Vagina (tissue), 2 donors: ENCODE results near the gene CENPX. TPM values are rescaled to one million over a fixed set of nuclear protein-coding genes. Genes with fewer than 3 reads are reported as not detected.

Source experiments
- DNase-seq, 2 donors: peaks; one replicate each; pipeline ENCODE4 v3.0.0-alpha.2; 2017; ENCODE audit errors: extremely low spot score in 2 of 2
- H3K27ac ChIP-seq: fragments of 200-600 bp; sonication (generic); one replicate; pipeline ENCODE4 v1.5.1; 2019
- H3K27me3 ChIP-seq: fragments of 200-600 bp; sonication (generic); one replicate; pipeline ENCODE4 v1.5.1; 2019
- H3K36me3 ChIP-seq, 2 donors: fragments of 200-600 bp; sonication (generic); one replicate each; pipeline ENCODE4 v1.5.1; 2017 to 2019
- H3K4me1 ChIP-seq: fragments of 200-600 bp; sonication (generic); one replicate; pipeline ENCODE4 v1.5.1; 2019
- H3K4me3 ChIP-seq, 2 donors: fragments of 200-600 bp; sonication (generic); 1 replicate in 1 of 2; 2 replicates in 1 of 2; pipeline ENCODE4 v1.5.1; 2016 to 2019
- H3K9me3 ChIP-seq: fragments of 200-600 bp; sonication (generic); one replicate; pipeline ENCODE4 v1.5.1; 2019
- CTCF ChIP-seq, 3 experiments: fragments of 450-650 bp in 2 of 3; fragments of 200-600 bp in 1 of 3; sonication (generic) in 1 of 3; IDR thresholded peaks; one replicate each; pipeline ENCODE4 v1.5.1; 2017 to 2019; ENCODE audit warnings: antibody characterized with exemption in 3 of 3, mild to moderate bottlenecking in 2 of 3, moderate library complexity in 2 of 3
- POLR2A ChIP-seq, 2 donors: fragments of 450-650 bp; IDR thresholded peaks; one replicate each; pipeline ENCODE4 v1.6.1; 2017; ENCODE audit warnings: antibody characterized with exemption in 2 of 2, mild to moderate bottlenecking in 2 of 2, moderate library complexity in 2 of 2
- POLR2AphosphoS5 ChIP-seq, 2 donors: sonication (generic); formaldehyde crosslinking; IDR thresholded peaks; one replicate each; pipeline ENCODE4 v1.9.0; 2017; ENCODE audit warnings: antibody characterized with exemption in 2 of 2, mild to moderate bottlenecking in 2 of 2, low read depth in 1 of 2; ENCODE audit not compliant: insufficient read depth in 1 of 2
- intact Hi-C: fragments of 100-400 bp; cut with DNase I; formaldehyde crosslinking; loops from one replicate; pipeline ENCODE4 v1.15.1; 2023
- total RNA-seq: library from RNA; depleted of rRNA; stranded (reverse); fragments of >200 nt; gene quantifications from one replicate; pipeline ENCODE4 v1.2.3, GENCODE V29; 2016

The CENPX gene
- total RNA-seq, 1 donor from 2014 or later: 101 TPM

DNA sequence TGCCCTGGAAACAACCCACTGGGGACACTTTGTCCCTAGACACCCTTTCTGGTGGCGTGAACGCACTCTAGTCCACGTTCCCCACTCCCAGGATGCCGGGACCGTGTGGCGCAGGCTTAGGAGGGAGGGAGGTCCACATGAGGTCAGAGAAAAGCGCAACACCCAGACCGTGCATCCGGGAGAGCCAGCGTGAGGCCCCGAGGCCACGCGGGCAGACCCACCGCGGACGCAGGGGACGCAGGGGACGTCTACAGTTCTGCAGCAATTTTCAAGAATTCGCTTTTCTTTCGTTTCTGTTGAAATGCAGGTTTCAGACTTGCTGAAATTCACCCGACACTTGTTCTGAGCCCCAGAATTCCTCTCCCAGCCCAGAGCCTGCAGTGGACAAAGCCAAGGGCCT is 24.2 kb upstream of the CENPX start:
- Histone ChIP-seq H3K36me3 (peaks cover 0 to 29% of the 10 kb centered on the region in 2 donors), H3K9me3 (no peaks in the 10 kb centered on the region), H3K27ac (no peak overlapping the region), H3K4me1 (peaks cover 19% of the 10 kb centered on the region), H3K27me3 (no peaks in the 10 kb centered on the region), H3K4me3 (no peak overlapping the region)
- intact Hi-C loops: loop anchor here (10.0 kb wide), 1 partner anchor 278 kb away; no protein-coding TSS in a partner anchor
- DNase-seq: no peak
- TF ChIP-seq POLR2A (IDR thresholded peaks at IDR 0.05) (no peak), CTCF (IDR thresholded peaks at IDR 0.05) (no peak), POLR2AphosphoS5 (IDR thresholded peaks at IDR 0.05; ENCODE audit: insufficient read depth in 1 of 2, low read depth in 1 of 2) (no peak)

GRCh38 chr17:82045936-82046484 is 23.3 kb upstream of the CENPX start:
- Histone ChIP-seq H3K4me1 (peaks cover 17% of the 10 kb centered on the region), H3K27ac (no peak overlapping the region), H3K36me3 (peaks cover 0 to 29% of the 10 kb centered on the region in 2 donors), H3K27me3 (no peaks in the 10 kb centered on the region), H3K9me3 (no peaks in the 10 kb centered on the region), H3K4me3 (no peak overlapping the region)
- TF ChIP-seq POLR2AphosphoS5 (IDR thresholded peaks at IDR 0.05; ENCODE audit: insufficient read depth in 1 of 2, low read depth in 1 of 2): no peak
- no peak for TF ChIP-seq POLR2A (IDR thresholded peaks at IDR 0.05)
- no peak for TF ChIP-seq CTCF (IDR thresholded peaks at IDR 0.05)
- DNase-seq: no peak
- intact Hi-C loops: loop anchor here (10.0 kb wide), 1 partner anchor 279 kb away; no protein-coding TSS in a partner anchor

- H3K36me3 ChIP-seq: peaks cover 0 to 15% of the 10 kb centered on the region in 2 donors
- no peak for TF ChIP-seq POLR2A (IDR thresholded peaks at IDR 0.05)
- TF ChIP-seq CTCF (IDR thresholded peaks at IDR 0.05): no peak
- TF ChIP-seq POLR2AphosphoS5 (IDR thresholded peaks at IDR 0.05; ENCODE audit: insufficient read depth in 1 of 2, low read depth in 1 of 2): no peak
- H3K4me1 ChIP-seq: no peaks in the 10 kb centered on the region
- no peaks in the 10 kb centered on the region for H3K27me3 ChIP-seq
- no peak overlapping the region for H3K27ac ChIP-seq
- no peaks in the 10 kb centered on the region for H3K9me3 ChIP-seq
- intact Hi-C loops: loop anchor here (10.0 kb wide), 1 partner anchor 281 kb away; no protein-coding TSS in a partner anchor
- no peak for DNase-seq
- H3K4me3 ChIP-seq: no peak overlapping the region
These were observed 20.8 kb upstream of the CENPX start for GRCh38 chr17:82043507-82043906.

DNA sequence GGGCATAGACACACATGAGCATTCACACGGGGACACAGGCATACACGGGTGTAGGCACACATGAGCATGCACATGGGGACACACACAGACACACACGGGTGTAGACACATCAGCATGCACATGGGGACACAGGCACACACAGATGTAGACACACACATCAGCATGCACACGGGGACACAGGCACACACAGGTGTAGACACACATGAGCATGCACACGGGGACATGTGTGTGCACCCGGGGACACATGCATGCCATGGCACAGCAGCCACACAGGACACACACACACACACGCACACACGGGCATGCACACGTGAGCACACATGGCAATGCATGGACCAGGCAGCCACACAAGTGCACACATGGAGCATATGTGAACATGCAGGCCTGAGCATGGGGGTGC is 20.0 kb upstream of the CENPX start:
- no peak for DNase-seq
- no peaks in the 10 kb centered on the region for H3K27me3 ChIP-seq
- no peak overlapping the region for H3K4me3 ChIP-seq
- peaks cover 0 to 8% of the 10 kb centered on the region in 2 donors for H3K36me3 ChIP-seq
- no peaks in the 10 kb centered on the region for H3K4me1 ChIP-seq
- no peaks in the 10 kb centered on the region for H3K9me3 ChIP-seq
- TF ChIP-seq POLR2AphosphoS5 (IDR thresholded peaks at IDR 0.05; ENCODE audit: insufficient read depth in 1 of 2, low read depth in 1 of 2) (no peak), CTCF (IDR thresholded peaks at IDR 0.05) (no peak), POLR2A (IDR thresholded peaks at IDR 0.05) (no peak)
- intact Hi-C loops: loop anchor here (10.0 kb wide), 1 partner anchor 282 kb away; no protein-coding TSS in a partner anchor
- H3K27ac ChIP-seq: no peak overlapping the region

GRCh38 chr17:82041144-82041814 is 18.6 kb upstream of the CENPX start:
- no peak overlapping the region for H3K27ac ChIP-seq
- TF ChIP-seq POLR2A (IDR thresholded peaks at IDR 0.05) (no peak), CTCF (IDR thresholded peaks at IDR 0.05) (no peak), POLR2AphosphoS5 (IDR thresholded peaks at IDR 0.05; ENCODE audit: insufficient read depth in 1 of 2, low read depth in 1 of 2) (no peak)
- no peaks in the 10 kb centered on the region for H3K36me3 ChIP-seq
- H3K4me3 ChIP-seq: no peak overlapping the region
- H3K9me3 ChIP-seq: no peaks in the 10 kb centered on the region
- H3K4me1 ChIP-seq: peaks cover 7% of the 10 kb centered on the region
- intact Hi-C loops: loop anchor here (10.0 kb wide), 1 partner anchor 284 kb away; no protein-coding TSS in a partner anchor
- DNase-seq: no peak
- H3K27me3 ChIP-seq: no peaks in the 10 kb centered on the region
